Sigmoid colon (tissue), 3 donors: Measurements from ENCODE around the gene MRPS27.

Source experiments
- POLR2A ChIP-seq, 2 donors: fragments of 450-650 bp; IDR thresholded peaks; one replicate each; pipeline ENCODE4 v1.6.1; 2016; ENCODE audit warnings: antibody characterized with exemption in 2 of 2, mild to moderate bottlenecking in 2 of 2, moderate library complexity in 2 of 2
- TF ChIP-seq, protein P1 (sequence below), 4 experiments: fragments of 450-650 bp in 3 of 4; fragments of 200-600 bp in 1 of 4; IDR thresholded peaks; one replicate each; pipeline ENCODE4 v1.5.1; 2016 to 2019; ENCODE audit warnings: antibody characterized with exemption in 4 of 4, mild to moderate bottlenecking in 3 of 4, moderate library complexity in 2 of 4

DNA sequence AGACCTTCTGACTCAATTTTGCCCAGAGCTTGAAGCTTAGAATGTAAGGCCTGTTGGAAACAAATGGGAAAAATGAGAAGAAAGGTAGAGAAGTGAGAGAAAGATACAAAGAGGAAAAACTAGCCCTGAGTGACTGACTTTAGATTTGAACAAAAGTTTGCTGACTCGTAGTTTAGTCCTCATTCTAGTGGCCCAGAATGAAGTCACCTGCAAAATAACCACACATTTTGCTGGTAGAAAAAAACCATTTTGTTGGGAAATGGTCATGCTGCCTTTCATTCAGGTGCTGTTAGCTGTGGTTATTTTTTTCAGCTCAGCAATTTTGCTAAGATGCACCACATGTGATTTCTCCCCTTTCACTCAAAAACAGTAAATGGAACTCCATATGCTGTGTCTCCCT lies 98.9 kb downstream of the MRPS27 start:
- no peak for TF ChIP-seq POLR2A (IDR thresholded peaks at IDR 0.05)
- TF ChIP-seq, protein P1, sequence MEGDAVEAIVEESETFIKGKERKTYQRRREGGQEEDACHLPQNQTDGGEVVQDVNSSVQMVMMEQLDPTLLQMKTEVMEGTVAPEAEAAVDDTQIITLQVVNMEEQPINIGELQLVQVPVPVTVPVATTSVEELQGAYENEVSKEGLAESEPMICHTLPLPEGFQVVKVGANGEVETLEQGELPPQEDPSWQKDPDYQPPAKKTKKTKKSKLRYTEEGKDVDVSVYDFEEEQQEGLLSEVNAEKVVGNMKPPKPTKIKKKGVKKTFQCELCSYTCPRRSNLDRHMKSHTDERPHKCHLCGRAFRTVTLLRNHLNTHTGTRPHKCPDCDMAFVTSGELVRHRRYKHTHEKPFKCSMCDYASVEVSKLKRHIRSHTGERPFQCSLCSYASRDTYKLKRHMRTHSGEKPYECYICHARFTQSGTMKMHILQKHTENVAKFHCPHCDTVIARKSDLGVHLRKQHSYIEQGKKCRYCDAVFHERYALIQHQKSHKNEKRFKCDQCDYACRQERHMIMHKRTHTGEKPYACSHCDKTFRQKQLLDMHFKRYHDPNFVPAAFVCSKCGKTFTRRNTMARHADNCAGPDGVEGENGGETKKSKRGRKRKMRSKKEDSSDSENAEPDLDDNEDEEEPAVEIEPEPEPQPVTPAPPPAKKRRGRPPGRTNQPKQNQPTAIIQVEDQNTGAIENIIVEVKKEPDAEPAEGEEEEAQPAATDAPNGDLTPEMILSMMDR (IDR thresholded peaks at IDR 0.05), result no peak
